ENCODE results near the gene LMNTD1. TPM values are rescaled to one million over a fixed set of nuclear protein-coding genes. Genes with fewer than 3 reads are reported as not detected.

LMNTD1 gene
- polyA plus RNA-seq, 1 of the 3 experiments (the other 2 are of a cell fraction): 0.20 TPM

GRCh38 chr12:25434515-25434914, 118.6 kb downstream of the LMNTD1 start:
- no peaks in the 10 kb centered on the region for H3K36me3 ChIP-seq (replicated peaks in 1 of 2; ENCODE audit: control insufficient read depth in 1 of 2, insufficient read depth in 2 of 2, low read length in 1 of 2)
- no peaks in the 10 kb centered on the region for H3K9me2 ChIP-seq
- peak overlapping the region; percentile 42; the same call in 1 of the 2 replicates for H2AFZ ChIP-seq (ENCODE audit: low read depth)
- DNase-seq: no peak
- WGBS (ENCODE audit: low lambda C conversion rate): 82% methylated on average over 3 of the region's 3 CpGs
- H3K4me1 ChIP-seq (ENCODE audit: control insufficient read depth in 1 of 2, insufficient read depth in 2 of 2, low read depth in 1 of 2, low read length in 1 of 2): peaks cover 19 to 25% of the 10 kb centered on the region in 2 experiments
- no peaks in the 10 kb centered on the region for H3K9me3 ChIP-seq
- H3K4me2 ChIP-seq: peak overlapping the region; percentile 59
- H3K4me3 ChIP-seq (ENCODE audit: low read depth in 2 of 2, low read length in 1 of 2): no peak overlapping the region
- H3K27me3 ChIP-seq (ENCODE audit: insufficient read depth): no peaks in the 10 kb centered on the region
- peak overlapping the region; percentile 74 to 82 for H3K27ac ChIP-seq (ENCODE audit: low read depth in 2 of 2, low read length in 1 of 2)
- peaks cover 15% of the 10 kb centered on the region for H3F3A ChIP-seq (replicated peaks; ENCODE audit: insufficient read depth)
- H3K79me2 ChIP-seq (ENCODE audit: insufficient read depth): no peaks in the 10 kb centered on the region
- TF ChIP-seq YY1 (IDR thresholded peaks at IDR 0.05; ENCODE audit: low read depth) (no peak), IRF3 (IDR thresholded peaks at IDR 0.05; ENCODE audit: low read depth, low read length) (no peak), NFIC (IDR thresholded peaks at IDR 0.05; ENCODE audit: borderline replicate concordance) (no peak), RFX5 (IDR thresholded peaks at IDR 0.05; ENCODE audit: low read length) (no peak), ZBTB33 (IDR thresholded peaks at IDR 0.05; ENCODE audit: borderline replicate concordance, low read depth) (no peak), FOSL2 (IDR thresholded peaks at IDR 0.05; ENCODE audit: borderline replicate concordance, low read depth) (no peak), REST (IDR thresholded peaks at IDR 0.05; ENCODE audit: low read depth, low read length) (no peak), RCOR1 (IDR thresholded peaks at IDR 0.05; ENCODE audit: low read length) (no peak), GABPA (IDR thresholded peaks at IDR 0.05; ENCODE audit: low read depth) (no peak), EP300 (IDR thresholded peaks at IDR 0.05; ENCODE audit: borderline replicate concordance in 1 of 2, low read depth in 1 of 2, low read length in 1 of 2) (no peak), USF1 (IDR thresholded peaks at IDR 0.05; ENCODE audit: borderline replicate concordance, low read depth) (no peak), TEAD4 (IDR thresholded peaks at IDR 0.05; ENCODE audit: borderline replicate concordance, insufficient read depth) (no peak), CTCF (IDR thresholded peaks at IDR 0.05) (no peak), RAD21 (IDR thresholded peaks at IDR 0.05; ENCODE audit: low read length) (no peak), SIN3A (IDR thresholded peaks at IDR 0.05; ENCODE audit: borderline replicate concordance, low read depth, low read length) (no peak), JUND (IDR thresholded peaks at IDR 0.05) (no peak), EZH2phosphoT487 (IDR thresholded peaks at IDR 0.05; ENCODE audit: borderline replicate concordance, low read depth) (no peak), MAX (IDR thresholded peaks at IDR 0.05; ENCODE audit: low read depth) (no peak)
- no peaks in the 10 kb centered on the region for H4K20me1 ChIP-seq (ENCODE audit: insufficient read depth)
- CTCF ChIA-PET: interaction anchor here (0.7 to 3.5 kb wide), 6 partner anchors 34 to 657 kb away, joined by 3 to 21 read pairs (median 5); no protein-coding TSS in a partner anchor
- POLR2A ChIA-PET: no interaction called here
- H3K9ac ChIP-seq: no peak overlapping the region
